ENCODE data around the gene KCNJ9. TPM values are rescaled to one million over a fixed set of nuclear protein-coding genes. Genes with fewer than 3 reads are reported as not detected.

The KCNJ9 gene
- total and polyA plus RNA-seq, 2 donors (not counting 1 experiment from before 2014, with no cell fraction given) = not detected

DNA sequence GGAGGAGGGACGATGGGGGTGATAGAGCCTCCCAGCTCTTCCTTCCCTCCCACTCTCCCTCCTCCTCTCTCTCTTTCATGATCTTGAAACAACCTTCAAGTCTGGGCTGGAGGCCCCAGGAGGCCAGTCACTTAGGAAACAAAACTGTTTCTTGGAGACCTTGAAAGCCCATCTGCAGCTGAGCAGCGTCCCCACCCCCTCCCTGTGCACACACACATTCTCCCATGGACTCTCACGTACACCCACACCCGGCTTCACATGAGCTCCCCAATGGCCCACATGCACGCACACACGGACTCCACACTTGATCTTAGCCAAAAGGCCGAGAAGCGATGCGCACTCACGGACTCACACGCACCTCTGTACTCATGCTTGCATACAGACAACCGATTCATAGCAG lies 31.0 kb downstream of the KCNJ9 start:
- intact Hi-C loops (cut with micrococcal nuclease) = no loop called here
- ATAC-seq (ENCODE audit: low read depth) = no peak
- Mint-ChIP-seq H3K27me3 (peaks cover 18% of the 10 kb centered on the region), H3K4me1 (peaks cover 2% of the 10 kb centered on the region), H3K4me3 (no peak overlapping the region), H3K27ac (no peak overlapping the region), H3K9me3 (ENCODE audit: insufficient read depth) (no peaks in the 10 kb centered on the region)
- POLR2A ChIA-PET = no interaction called here
- no peak for DNase-seq
- Histone ChIP-seq H3K4me1 (ENCODE audit: control insufficient read depth in 2 of 2, insufficient read depth in 2 of 2, low read length in 2 of 2) (no peaks in the 10 kb centered on the region), H3K27ac (ENCODE audit: low read length in 2 of 2) (no peak overlapping the region), H2AFZ (ENCODE audit: insufficient read depth, low read depth, low read length, poor library complexity, severe bottlenecking) (no peak overlapping the region), H3K36me3 (replicated peaks in 1 of 2; ENCODE audit: control extremely low read depth in 1 of 2, control insufficient read depth in 1 of 2, extremely low read depth in 1 of 2, insufficient read depth in 2 of 2, low read length in 1 of 2) (no peaks in the 10 kb centered on the region), H3K9ac (ENCODE audit: low read length) (no peak overlapping the region), H3K4me3 (ENCODE audit: control extremely low read depth in 1 of 5, extremely low read depth in 1 of 5, insufficient read depth in 1 of 5, low read depth in 2 of 5, low read length in 4 of 5) (no peak overlapping the region), H4K20me1 (ENCODE audit: control insufficient read depth, insufficient read depth, low read length, poor library complexity, severe bottlenecking) (no peaks in the 10 kb centered on the region), H3K9me3 (ENCODE audit: control extremely low read depth in 1 of 3, control insufficient read depth in 2 of 3, insufficient read depth in 1 of 3, low read length in 2 of 3) (no peaks in the 10 kb centered on the region), H3K79me2 (ENCODE audit: control insufficient read depth, insufficient read depth, low read length) (no peaks in the 10 kb centered on the region), H3K27me3 (replicated peaks in 1 of 4; ENCODE audit: control extremely low read depth in 1 of 4, control insufficient read depth in 3 of 4, insufficient read depth in 4 of 4, low read length in 3 of 4) (peaks cover 0 to 20% (median 3%) of the 10 kb centered on the region in 4 experiments), H3K4me2 (replicated peaks; ENCODE audit: low read depth, low read length, poor library complexity, severe bottlenecking) (no peak overlapping the region)
- TF ChIP-seq, protein P1, sequence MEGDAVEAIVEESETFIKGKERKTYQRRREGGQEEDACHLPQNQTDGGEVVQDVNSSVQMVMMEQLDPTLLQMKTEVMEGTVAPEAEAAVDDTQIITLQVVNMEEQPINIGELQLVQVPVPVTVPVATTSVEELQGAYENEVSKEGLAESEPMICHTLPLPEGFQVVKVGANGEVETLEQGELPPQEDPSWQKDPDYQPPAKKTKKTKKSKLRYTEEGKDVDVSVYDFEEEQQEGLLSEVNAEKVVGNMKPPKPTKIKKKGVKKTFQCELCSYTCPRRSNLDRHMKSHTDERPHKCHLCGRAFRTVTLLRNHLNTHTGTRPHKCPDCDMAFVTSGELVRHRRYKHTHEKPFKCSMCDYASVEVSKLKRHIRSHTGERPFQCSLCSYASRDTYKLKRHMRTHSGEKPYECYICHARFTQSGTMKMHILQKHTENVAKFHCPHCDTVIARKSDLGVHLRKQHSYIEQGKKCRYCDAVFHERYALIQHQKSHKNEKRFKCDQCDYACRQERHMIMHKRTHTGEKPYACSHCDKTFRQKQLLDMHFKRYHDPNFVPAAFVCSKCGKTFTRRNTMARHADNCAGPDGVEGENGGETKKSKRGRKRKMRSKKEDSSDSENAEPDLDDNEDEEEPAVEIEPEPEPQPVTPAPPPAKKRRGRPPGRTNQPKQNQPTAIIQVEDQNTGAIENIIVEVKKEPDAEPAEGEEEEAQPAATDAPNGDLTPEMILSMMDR (IDR thresholded peaks at IDR 0.05) = no peak
- no peak for TF ChIP-seq EZH2 (IDR thresholded peaks at IDR 0.05; ENCODE audit: borderline replicate concordance, insufficient read depth, low read depth, low read length, poor library complexity, severe bottlenecking)
- CTCF ChIA-PET = interaction anchor here (1.6 kb wide), 1 partner anchor 140 kb away, joined by 3 read pairs; no protein-coding TSS in a partner anchor
- WGBS (ENCODE audit: insufficient coverage) = 87% methylated on average over 11 of the region's 12 CpGs

DNA sequence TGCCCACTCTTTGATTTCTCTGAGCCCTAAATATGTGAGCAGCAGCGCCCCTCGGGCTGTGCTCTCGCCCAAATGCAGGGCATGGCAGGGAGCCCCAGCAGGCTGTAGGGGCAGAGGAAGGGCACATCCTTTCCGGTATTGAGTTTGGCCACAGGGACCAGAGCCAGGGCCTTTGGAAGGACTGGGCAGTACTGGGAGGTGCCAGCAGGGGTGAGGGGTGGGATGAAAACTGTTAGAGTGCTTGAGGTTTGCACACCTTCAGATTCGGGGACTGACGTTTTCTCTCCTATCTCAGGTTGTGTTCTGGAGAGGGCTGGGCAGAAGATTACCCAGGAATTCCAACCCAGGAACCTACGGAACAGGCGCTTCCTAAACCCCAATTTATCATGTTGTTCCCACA lies 32.1 kb downstream of the KCNJ9 start:
- no peaks in the 10 kb centered on the region for H3K9me3 Mint-ChIP-seq (ENCODE audit: insufficient read depth)
- TF ChIP-seq, protein P1 (IDR thresholded peaks at IDR 0.05) = no peak
- no peak for TF ChIP-seq EZH2 (IDR thresholded peaks at IDR 0.05; ENCODE audit: borderline replicate concordance, insufficient read depth, low read depth, low read length, poor library complexity, severe bottlenecking)
- POLR2A ChIA-PET = no interaction called here
- H3K27me3 ChIP-seq (replicated peaks in 1 of 4; ENCODE audit: control extremely low read depth in 1 of 4, control insufficient read depth in 3 of 4, insufficient read depth in 4 of 4, low read length in 3 of 4) = peaks cover 0 to 21% (median 4%) of the 10 kb centered on the region in 4 experiments
- H3K4me1 Mint-ChIP-seq = peaks cover 2% of the 10 kb centered on the region
- H3K9ac ChIP-seq (ENCODE audit: low read length) = no peak overlapping the region
- H3K4me3 Mint-ChIP-seq = no peak overlapping the region
- H3K27me3 Mint-ChIP-seq = peaks cover 25% of the 10 kb centered on the region
- no peak for DNase-seq
- CTCF ChIA-PET = no interaction called here
- H3K4me2 ChIP-seq (replicated peaks; ENCODE audit: low read depth, low read length, poor library complexity, severe bottlenecking) = no peak overlapping the region
- H3K79me2 ChIP-seq (ENCODE audit: control insufficient read depth, insufficient read depth, low read length) = no peaks in the 10 kb centered on the region
- intact Hi-C loops (cut with micrococcal nuclease) = no loop called here
- no peaks in the 10 kb centered on the region for H3K4me1 ChIP-seq (ENCODE audit: control insufficient read depth in 2 of 2, insufficient read depth in 2 of 2, low read length in 2 of 2)
- no peaks in the 10 kb centered on the region for H3K36me3 ChIP-seq (replicated peaks in 1 of 2; ENCODE audit: control extremely low read depth in 1 of 2, control insufficient read depth in 1 of 2, extremely low read depth in 1 of 2, insufficient read depth in 2 of 2, low read length in 1 of 2)
- no peaks in the 10 kb centered on the region for H4K20me1 ChIP-seq (ENCODE audit: control insufficient read depth, insufficient read depth, low read length, poor library complexity, severe bottlenecking)
- H3K27ac ChIP-seq (ENCODE audit: low read length in 2 of 2) = no peak overlapping the region
- 90% methylated on average over 6 of the region's 8 CpGs for WGBS (ENCODE audit: insufficient coverage)
- H3K4me3 ChIP-seq (ENCODE audit: control extremely low read depth in 1 of 5, extremely low read depth in 1 of 5, insufficient read depth in 1 of 5, low read depth in 2 of 5, low read length in 4 of 5) = no peak overlapping the region
- H3K9me3 ChIP-seq (ENCODE audit: control extremely low read depth in 1 of 3, control insufficient read depth in 2 of 3, insufficient read depth in 1 of 3, low read length in 2 of 3) = no peaks in the 10 kb centered on the region
- ATAC-seq (ENCODE audit: low read depth) = no peak
- no peak overlapping the region for H3K27ac Mint-ChIP-seq
- no peak overlapping the region for H2AFZ ChIP-seq (ENCODE audit: insufficient read depth, low read depth, low read length, poor library complexity, severe bottlenecking)
